BLaER1 (cell line): Measurements from ENCODE around the gene ZSCAN5A.
"Not testable (repeated sequence)": the region's sequence is repeated elsewhere in the genome, so short reads cannot be mapped to it uniquely, and the experiment has no call there.

ENCODE experiments used
- H3K27ac ChIP-seq: shearing (Covaris generic); formaldehyde crosslinking; 2 replicates; pipeline ENCODE4 v1.8.1; 2022
- H3K27me3 ChIP-seq: shearing (Covaris generic); formaldehyde crosslinking; 2 replicates; pipeline ENCODE4 v1.8.1; 2022
- H3K36me3 ChIP-seq: shearing (Covaris generic); formaldehyde crosslinking; 2 replicates; pipeline ENCODE4 v1.8.1; 2022
- H3K4me1 ChIP-seq: shearing (Covaris generic); formaldehyde crosslinking; 2 replicates; pipeline ENCODE4 v1.8.1; 2022
- H3K4me2 ChIP-seq: shearing (Covaris generic); formaldehyde crosslinking; 2 replicates; pipeline ENCODE4 v1.8.1; 2022
- H3K4me3 ChIP-seq: shearing (Covaris generic); formaldehyde crosslinking; 2 replicates; pipeline ENCODE4 v1.8.1; 2022
- H3K9ac ChIP-seq: shearing (Covaris generic); formaldehyde crosslinking; 2 replicates; pipeline ENCODE4 v1.8.1; 2022
- H3K9me3 ChIP-seq: shearing (Covaris generic); formaldehyde crosslinking; 2 replicates; pipeline ENCODE4 v1.8.1; 2022
- H4K20me1 ChIP-seq: shearing (Covaris generic); formaldehyde crosslinking; 2 replicates; pipeline ENCODE4 v1.8.1; 2022
- Cebpa-rat ChIP-seq: shearing (Covaris generic); IDR thresholded peaks from 2 replicates; pipeline ENCODE4 v1.8.1; 2022

ZSCAN5A gene

GRCh38 chr19:56201973-56202372, 112.7 kb downstream of the ZSCAN5A start, which contains the start of gene ZSCAN5C:
Gene ZSCAN5C, plus strand, starts transcription at chr19:56202273. Its CDS starts 3,641 bp downstream, at chr19:56205914.
- Histone ChIP-seq H3K27ac (no peak within 1 kb of the TSS), H4K20me1 (no peaks in the 10 kb centered on the region), H3K36me3 (no peaks in the 10 kb centered on the region), H3K4me2 (no peak within 1 kb of the TSS), H3K27me3 (no peaks in the 10 kb centered on the region), H3K4me1 (no peaks in the 10 kb centered on the region), H3K9me3 (no peaks in the 10 kb centered on the region), H3K9ac (no peak within 1 kb of the TSS), H3K4me3 (no peak within 1 kb of the TSS)
- no peak for TF ChIP-seq Cebpa-rat

- Histone ChIP-seq H3K4me3 (no peak overlapping the region), H3K9me3 (no peaks in the 10 kb centered on the region), H3K9ac (no peak overlapping the region), H3K4me2 (no peak overlapping the region), H3K27me3 (no peaks in the 10 kb centered on the region), H3K27ac (no peak overlapping the region), H3K36me3 (no peaks in the 10 kb centered on the region), H3K4me1 (no peaks in the 10 kb centered on the region), H4K20me1 (no peaks in the 10 kb centered on the region)
- no peak for TF ChIP-seq Cebpa-rat
These were observed 115.0 kb downstream of the ZSCAN5A start for GRCh38 chr19:56199687-56200086.

DNA sequence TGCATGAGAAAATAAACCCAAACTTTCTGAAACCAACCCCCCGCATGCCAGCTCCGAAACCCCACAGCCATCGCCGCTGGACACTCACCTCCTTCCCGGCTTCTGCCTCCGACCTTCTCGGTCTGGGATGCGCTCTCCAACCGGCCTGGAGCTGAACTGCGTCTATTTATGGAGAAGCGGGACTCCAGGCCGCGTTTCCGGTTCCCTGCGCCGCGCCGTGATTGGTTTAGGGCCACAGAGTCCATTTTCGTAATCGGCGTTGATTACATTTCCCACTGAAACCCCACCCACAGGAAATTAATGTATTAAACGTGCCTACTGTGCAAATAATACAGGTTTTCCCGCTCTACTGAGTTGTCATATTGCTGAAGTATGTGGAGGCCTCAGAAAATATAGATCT, 117.0 kb downstream of the ZSCAN5A start, which contains the start of gene ZSCAN5B:
TSS of gene ZSCAN5B (minus strand) at position 138 of the 400 bp plus-strand sequence. CDS start 4,731 bp downstream, outside the sequence.
- not testable (repeated sequence) for H3K4me3 ChIP-seq, H3K27ac ChIP-seq, H3K4me1 ChIP-seq, H3K36me3 ChIP-seq, H3K27me3 ChIP-seq, H3K9me3 ChIP-seq, H3K4me2 ChIP-seq, H3K9ac ChIP-seq, H4K20me1 ChIP-seq

GRCh38 chr19:56193981-56194640, 120.5 kb downstream of the ZSCAN5A start:
- Histone ChIP-seq H3K4me2 (no peak overlapping the region), H3K9ac (no peak overlapping the region), H4K20me1 (no peaks in the 10 kb centered on the region), H3K9me3 (no peaks in the 10 kb centered on the region), H3K4me3 (no peak overlapping the region), H3K27ac (no peak overlapping the region), H3K27me3 (no peaks in the 10 kb centered on the region), H3K4me1 (no peaks in the 10 kb centered on the region), H3K36me3 (no peaks in the 10 kb centered on the region)
- no peak for TF ChIP-seq Cebpa-rat

- Histone ChIP-seq H4K20me1 (no peaks in the 10 kb centered on the region), H3K27ac (no peak overlapping the region), H3K4me1 (no peaks in the 10 kb centered on the region), H3K9ac (no peak overlapping the region), H3K4me2 (no peak overlapping the region), H3K4me3 (no peak overlapping the region), H3K27me3 (no peaks in the 10 kb centered on the region), H3K36me3 (no peaks in the 10 kb centered on the region), H3K9me3 (no peaks in the 10 kb centered on the region)
- TF ChIP-seq Cebpa-rat = no peak
These were observed 122.9 kb downstream of the ZSCAN5A start for GRCh38 chr19:56191711-56192110.

GRCh38 chr19:56191115-56191514, 123.5 kb downstream of the ZSCAN5A start:
- H4K20me1 ChIP-seq = no peaks in the 10 kb centered on the region
- no peak overlapping the region for H3K9ac ChIP-seq
- no peak overlapping the region for H3K4me3 ChIP-seq
- no peak overlapping the region for H3K4me2 ChIP-seq
- peaks cover under 1% of the 10 kb centered on the region for H3K4me1 ChIP-seq
- no peak for TF ChIP-seq Cebpa-rat
- no peaks in the 10 kb centered on the region for H3K36me3 ChIP-seq
- no peak overlapping the region for H3K27ac ChIP-seq
- H3K9me3 ChIP-seq = no peaks in the 10 kb centered on the region
- no peaks in the 10 kb centered on the region for H3K27me3 ChIP-seq

GRCh38 chr19:56189785-56190184, 124.9 kb downstream of the ZSCAN5A start:
- no peak overlapping the region for H3K4me2 ChIP-seq

GRCh38 chr19:56177564-56178243, 136.9 kb downstream of the ZSCAN5A start:
- Histone ChIP-seq H3K27ac (no peak overlapping the region), H3K4me1 (peaks cover 28% of the 10 kb centered on the region), H3K27me3 (no peaks in the 10 kb centered on the region), H3K9ac (no peak overlapping the region), H3K9me3 (no peaks in the 10 kb centered on the region), H3K4me2 (no peak overlapping the region), H3K4me3 (no peak overlapping the region), H4K20me1 (no peaks in the 10 kb centered on the region), H3K36me3 (no peaks in the 10 kb centered on the region)
- no peak for TF ChIP-seq Cebpa-rat

More at GRCh38 chr19:56189785-56190184, 124.9 kb downstream of the ZSCAN5A start:
- no peaks in the 10 kb centered on the region for H3K9me3 ChIP-seq
- TF ChIP-seq Cebpa-rat = no peak
- no peak overlapping the region for H3K9ac ChIP-seq
- H3K27ac ChIP-seq = no peak overlapping the region
- H3K4me3 ChIP-seq = no peak overlapping the region
- peaks cover 7% of the 10 kb centered on the region for H3K4me1 ChIP-seq
- H3K36me3 ChIP-seq = no peaks in the 10 kb centered on the region
- no peaks in the 10 kb centered on the region for H3K27me3 ChIP-seq
- H4K20me1 ChIP-seq = no peaks in the 10 kb centered on the region

GRCh38 chr19:56176881-56177280, 137.8 kb downstream of the ZSCAN5A start:
- Histone ChIP-seq H3K27ac (peak overlapping the region; percentile 24; the same call in 1 of the 2 replicates), H3K4me3 (no peak overlapping the region), H3K9me3 (no peaks in the 10 kb centered on the region), H4K20me1 (no peaks in the 10 kb centered on the region), H3K9ac (no peak overlapping the region), H3K4me2 (peak overlapping the region; percentile 37), H3K27me3 (no peaks in the 10 kb centered on the region), H3K36me3 (no peaks in the 10 kb centered on the region), H3K4me1 (peaks cover 31% of the 10 kb centered on the region)
- no peak for TF ChIP-seq Cebpa-rat

GRCh38 chr19:56176310-56176709, 138.3 kb downstream of the ZSCAN5A start:
- H3K27me3 ChIP-seq, H3K9me3 ChIP-seq: not testable (repeated sequence)
- H3K4me2 ChIP-seq = peak overlapping the region; percentile 37

GRCh38 chr19:56175861-56176307, 138.8 kb downstream of the ZSCAN5A start, which contains the start of gene GALP:
Gene GALP, plus strand, starts transcription at chr19:56176008. Its CDS starts 1,101 bp downstream, at chr19:56177109.
- not testable (repeated sequence) for H3K9me3 ChIP-seq, H4K20me1 ChIP-seq, H3K27me3 ChIP-seq, H3K4me3 ChIP-seq, H3K36me3 ChIP-seq, H3K9ac ChIP-seq
- Histone ChIP-seq H3K4me1 (peaks cover 34% of the 10 kb centered on the region), H3K27ac (peak within 1 kb of the TSS; percentile 26; the same call in 1 of the 2 replicates), H3K4me2 (peak within 1 kb of the TSS; percentile 72)

More at GRCh38 chr19:56176310-56176709, 138.3 kb downstream of the ZSCAN5A start:
- Histone ChIP-seq H3K27ac (peak overlapping the region; percentile 24; the same call in 1 of the 2 replicates), H3K4me1 (peaks cover 34% of the 10 kb centered on the region)
- H3K9ac ChIP-seq, H4K20me1 ChIP-seq, H3K4me3 ChIP-seq, H3K36me3 ChIP-seq: not testable (repeated sequence)
